ENCODE data around the gene RBM6.
"Not testable (repeated sequence)": the region's sequence is repeated elsewhere in the genome, so short reads cannot be mapped to it uniquely, and the experiment has no call there.

Gene RBM6

GRCh38 chr3:49984394-49984793 is 44.4 kb downstream of the RBM6 start:
- no peak for DNase-seq

GRCh38 chr3:49992326-49992725 is 52.4 kb downstream of the RBM6 start:
- DNase-seq, result no peak

- DNase-seq, result no peak
Observed at GRCh38 chr3:49994476-49994875, 54.5 kb downstream of the RBM6 start.

- no peak for DNase-seq
Observed at GRCh38 chr3:49996016-49996415, 56.1 kb downstream of the RBM6 start.

- no peak for DNase-seq
Observed at GRCh38 chr3:49997862-49998261, 57.9 kb downstream of the RBM6 start.

GRCh38 chr3:49998326-49998725 is 58.4 kb downstream of the RBM6 start:
- no peak for DNase-seq

- DNase-seq, result no peak
Observed at GRCh38 chr3:50001511-50001910, 61.6 kb downstream of the RBM6 start.

GRCh38 chr3:50003216-50003615 is 63.3 kb downstream of the RBM6 start:
- no peak for DNase-seq

- DNase-seq, result no peak
Observed at GRCh38 chr3:50003824-50004223, 63.9 kb downstream of the RBM6 start.

GRCh38 chr3:50008931-50009330 is 69.0 kb downstream of the RBM6 start:
- DNase-seq, result peak in 1 of 3 experiments; percentile 23

- no peak for DNase-seq
Observed at GRCh38 chr3:50010959-50011358, 71.0 kb downstream of the RBM6 start.

- DNase-seq, result no peak
Observed at GRCh38 chr3:50015918-50016317, 76.0 kb downstream of the RBM6 start.

- DNase-seq, result no peak
Observed at GRCh38 chr3:50028346-50028745, 88.4 kb downstream of the RBM6 start.

GRCh38 chr3:50031201-50031600 is 91.3 kb downstream of the RBM6 start:
- not testable (repeated sequence) for DNase-seq

GRCh38 chr3:50044976-50045375 is 105.0 kb downstream of the RBM6 start:
- DNase-seq, result no peak

- no peak for DNase-seq
Observed at GRCh38 chr3:50047426-50047825, 107.5 kb downstream of the RBM6 start.

- peak in 1 of 3 experiments; percentile 7 for DNase-seq
Observed at GRCh38 chr3:50050361-50050760, 110.4 kb downstream of the RBM6 start.

- DNase-seq, result no peak
Observed at GRCh38 chr3:50057756-50058155, 117.8 kb downstream of the RBM6 start.

GRCh38 chr3:50068134-50068533 is 128.2 kb downstream of the RBM6 start:
- no peak for DNase-seq

- no peak for DNase-seq
Observed at GRCh38 chr3:50078091-50078490, 138.1 kb downstream of the RBM6 start.

GRCh38 chr3:50078622-50079021 is 138.7 kb downstream of the RBM6 start:
- DNase-seq, result peak in 1 of 3 experiments; percentile 55

GRCh38 chr3:50084951-50085350 is 145.0 kb downstream of the RBM6 start:
- not testable (repeated sequence) for DNase-seq

GRCh38 chr3:50088725-50089608 is 149.0 kb downstream of the RBM6 start, which contains the start of gene RBM5:
Gene RBM5 (plus strand): TSS chr3:50088919. CDS start chr3:50090435, 1,516 bp downstream.
- peak; percentile 73 to 87 (median 81) for DNase-seq

- peak in 2 of 3 experiments; percentile 36 to 44 for DNase-seq
Observed at GRCh38 chr3:50089609-50089945, 149.6 kb downstream of the RBM6 start.

GRCh38 chr3:50090984-50091383 is 151.0 kb downstream of the RBM6 start:
- no peak for DNase-seq
